ENCODE results near the gene ZNF618. TPM values are rescaled to one million over a fixed set of nuclear protein-coding genes. Genes with fewer than 3 reads are reported as not detected.

The ZNF618 gene
- total RNA-seq, 1 experiment from 2014 or later: 22.0 TPM

- TF ChIP-seq ZNF532 (CRISPR knock-in tag; IDR thresholded peaks at IDR 0.05; ENCODE audit: borderline replicate concordance): no peak
- TF ChIP-seq, protein P1, sequence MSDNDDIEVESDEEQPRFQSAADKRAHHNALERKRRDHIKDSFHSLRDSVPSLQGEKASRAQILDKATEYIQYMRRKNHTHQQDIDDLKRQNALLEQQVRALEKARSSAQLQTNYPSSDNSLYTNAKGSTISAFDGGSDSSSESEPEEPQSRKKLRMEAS (CRISPR knock-in tag; IDR thresholded peaks at IDR 0.05): no peak
- TF ChIP-seq SMAD4 (CRISPR knock-in tag; IDR thresholded peaks at IDR 0.05): no peak
- TF ChIP-seq USF1 (CRISPR knock-in tag; IDR thresholded peaks at IDR 0.05): no peak
- TF ChIP-seq, protein P2, sequence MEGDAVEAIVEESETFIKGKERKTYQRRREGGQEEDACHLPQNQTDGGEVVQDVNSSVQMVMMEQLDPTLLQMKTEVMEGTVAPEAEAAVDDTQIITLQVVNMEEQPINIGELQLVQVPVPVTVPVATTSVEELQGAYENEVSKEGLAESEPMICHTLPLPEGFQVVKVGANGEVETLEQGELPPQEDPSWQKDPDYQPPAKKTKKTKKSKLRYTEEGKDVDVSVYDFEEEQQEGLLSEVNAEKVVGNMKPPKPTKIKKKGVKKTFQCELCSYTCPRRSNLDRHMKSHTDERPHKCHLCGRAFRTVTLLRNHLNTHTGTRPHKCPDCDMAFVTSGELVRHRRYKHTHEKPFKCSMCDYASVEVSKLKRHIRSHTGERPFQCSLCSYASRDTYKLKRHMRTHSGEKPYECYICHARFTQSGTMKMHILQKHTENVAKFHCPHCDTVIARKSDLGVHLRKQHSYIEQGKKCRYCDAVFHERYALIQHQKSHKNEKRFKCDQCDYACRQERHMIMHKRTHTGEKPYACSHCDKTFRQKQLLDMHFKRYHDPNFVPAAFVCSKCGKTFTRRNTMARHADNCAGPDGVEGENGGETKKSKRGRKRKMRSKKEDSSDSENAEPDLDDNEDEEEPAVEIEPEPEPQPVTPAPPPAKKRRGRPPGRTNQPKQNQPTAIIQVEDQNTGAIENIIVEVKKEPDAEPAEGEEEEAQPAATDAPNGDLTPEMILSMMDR (IDR thresholded peaks at IDR 0.05): no peak
Observed at GRCh38 chr9:113988385-113989016, 112.4 kb downstream of the ZNF618 start (continued).

GRCh38 chr9:113989017-113989713 is 113.1 kb downstream of the ZNF618 start:
- POLR2A ChIA-PET: no interaction called here
- Mint-ChIP-seq H3K36me3 (peaks cover 11% of the 10 kb centered on the region), H3K4me3 (no peak overlapping the region), H3K27me3 (ENCODE audit: low read depth) (no peaks in the 10 kb centered on the region), H3K9me3 (no peaks in the 10 kb centered on the region), H3K4me1 (no peaks in the 10 kb centered on the region), H3K27ac (no peak overlapping the region)
- TF ChIP-seq ESRRA (CRISPR knock-in tag; IDR thresholded peaks at IDR 0.05; ENCODE audit: borderline replicate concordance) (no peak), AFF4 (CRISPR knock-in tag; IDR thresholded peaks at IDR 0.05; ENCODE audit: borderline replicate concordance) (no peak), JUN (CRISPR knock-in tag; IDR thresholded peaks at IDR 0.05) (no peak), GABPB1 (CRISPR knock-in tag; IDR thresholded peaks at IDR 0.05) (no peak), TP53 (CRISPR knock-in tag; IDR thresholded peaks at IDR 0.05) (no peak), ATF1 (CRISPR knock-in tag; IDR thresholded peaks at IDR 0.05) (no peak), SMAD3 (CRISPR knock-in tag; IDR thresholded peaks at IDR 0.05; ENCODE audit: borderline replicate concordance) (no peak), ETV6 (CRISPR knock-in tag; IDR thresholded peaks at IDR 0.05) (no peak), ZNF219 (CRISPR knock-in tag; IDR thresholded peaks at IDR 0.05; ENCODE audit: borderline replicate concordance) (no peak), ZNF532 (CRISPR knock-in tag; IDR thresholded peaks at IDR 0.05; ENCODE audit: borderline replicate concordance) (no peak)
- DNase-seq (ENCODE audit: low spot score) (no peak), ATAC-seq (no peak)
- CTCF ChIA-PET: no interaction called here
